NCI-H1930 (cell line): ENCODE measurements around the gene LY9.

Experiments used
- DNase-seq, 2 experiments: peaks; one replicate each; lab custom pipeline; 2025; lab: John Stamatoyannopoulos, UW

Gene LY9

GRCh38 chr1:160836981-160837557, 41.1 kb downstream of the LY9 start:
- DNase-seq = no peak

GRCh38 chr1:160837558-160838205, 41.7 kb downstream of the LY9 start:
- DNase-seq = no peak

- no peak for DNase-seq
Measured at GRCh38 chr1:160838888-160839287, 42.9 kb downstream of the LY9 start.

GRCh38 chr1:160839746-160840145, 43.8 kb downstream of the LY9 start:
- DNase-seq = no peak

GRCh38 chr1:160841079-160841478, 45.1 kb downstream of the LY9 start:
- DNase-seq = no peak

GRCh38 chr1:160844447-160845232, 48.7 kb downstream of the LY9 start:
- no peak for DNase-seq

GRCh38 chr1:160846281-160846680, 50.3 kb downstream of the LY9 start:
- no peak for DNase-seq

GRCh38 chr1:160850541-160850940, 54.6 kb downstream of the LY9 start:
- no peak for DNase-seq

- no peak for DNase-seq
Measured at GRCh38 chr1:160850993-160851392, 55.0 kb downstream of the LY9 start.

GRCh38 chr1:160853014-160853413, 57.0 kb downstream of the LY9 start:
- no peak for DNase-seq

GRCh38 chr1:160853754-160854153, 57.8 kb downstream of the LY9 start:
- no peak for DNase-seq

- no peak for DNase-seq
Measured at GRCh38 chr1:160855181-160855981, 59.4 kb downstream of the LY9 start.

- no peak for DNase-seq
Measured at GRCh38 chr1:160858097-160858496, 62.1 kb downstream of the LY9 start.

- DNase-seq = no peak
Measured at GRCh38 chr1:160858507-160858906, 62.5 kb downstream of the LY9 start.

- DNase-seq = no peak
Measured at GRCh38 chr1:160859166-160859565, 63.2 kb downstream of the LY9 start.

GRCh38 chr1:160860840-160861505, 65.0 kb downstream of the LY9 start:
- DNase-seq = no peak

- no peak for DNase-seq
Measured at GRCh38 chr1:160862203-160863060, 66.5 kb downstream of the LY9 start, which contains the start of gene CD244. Gene CD244, minus strand, starts transcription at chr1:160862887. Its CDS starts 210 bp downstream, at chr1:160862677.

- no peak for DNase-seq
Measured at GRCh38 chr1:160863061-160863773, 67.2 kb downstream of the LY9 start.

- DNase-seq = no peak
Measured at GRCh38 chr1:160863774-160864131, 67.8 kb downstream of the LY9 start.

GRCh38 chr1:160864173-160864572, 68.2 kb downstream of the LY9 start:
- no peak for DNase-seq
